Activated T-helper 1 cell treated with anti-CD3 and anti-CD28 coated beads, Interleukin-2, amount 50 U/mL, for 16 hours (primary cell): ENCODE data around the gene TRERF1.
"Not testable (repeated sequence)": the region's sequence is repeated elsewhere in the genome, so short reads cannot be mapped to it uniquely, and the experiment has no call there.

ENCODE experiments used
- DNase-seq, 2 donors: peaks; one replicate each; pipeline ENCODE4 v3.0.0-alpha.2; 2020; ENCODE audit warnings: low read depth in 1 of 2, low spot score in 1 of 2

The TRERF1 gene, protein sequence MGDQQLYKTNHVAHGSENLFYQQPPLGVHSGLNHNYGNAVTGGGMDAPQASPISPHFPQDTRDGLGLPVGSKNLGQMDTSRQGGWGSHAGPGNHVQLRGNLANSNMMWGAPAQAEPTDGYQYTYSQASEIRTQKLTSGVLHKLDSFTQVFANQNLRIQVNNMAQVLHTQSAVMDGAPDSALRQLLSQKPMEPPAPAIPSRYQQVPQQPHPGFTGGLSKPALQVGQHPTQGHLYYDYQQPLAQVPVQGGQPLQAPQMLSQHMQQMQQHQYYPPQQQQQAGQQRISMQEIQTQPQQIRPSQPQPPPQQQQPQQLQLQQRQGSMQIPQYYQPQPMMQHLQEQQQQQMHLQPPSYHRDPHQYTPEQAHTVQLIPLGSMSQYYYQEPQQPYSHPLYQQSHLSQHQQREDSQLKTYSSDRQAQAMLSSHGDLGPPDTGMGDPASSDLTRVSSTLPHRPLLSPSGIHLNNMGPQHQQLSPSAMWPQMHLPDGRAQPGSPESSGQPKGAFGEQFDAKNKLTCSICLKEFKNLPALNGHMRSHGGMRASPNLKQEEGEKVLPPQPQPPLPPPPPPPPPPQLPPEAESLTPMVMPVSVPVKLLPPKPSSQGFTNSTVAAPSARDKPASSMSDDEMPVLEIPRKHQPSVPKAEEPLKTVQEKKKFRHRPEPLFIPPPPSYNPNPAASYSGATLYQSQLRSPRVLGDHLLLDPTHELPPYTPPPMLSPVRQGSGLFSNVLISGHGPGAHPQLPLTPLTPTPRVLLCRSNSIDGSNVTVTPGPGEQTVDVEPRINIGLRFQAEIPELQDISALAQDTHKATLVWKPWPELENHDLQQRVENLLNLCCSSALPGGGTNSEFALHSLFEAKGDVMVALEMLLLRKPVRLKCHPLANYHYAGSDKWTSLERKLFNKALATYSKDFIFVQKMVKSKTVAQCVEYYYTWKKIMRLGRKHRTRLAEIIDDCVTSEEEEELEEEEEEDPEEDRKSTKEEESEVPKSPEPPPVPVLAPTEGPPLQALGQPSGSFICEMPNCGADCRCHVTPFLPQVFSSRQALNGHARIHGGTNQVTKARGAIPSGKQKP (N-terminal part only)

DNA sequence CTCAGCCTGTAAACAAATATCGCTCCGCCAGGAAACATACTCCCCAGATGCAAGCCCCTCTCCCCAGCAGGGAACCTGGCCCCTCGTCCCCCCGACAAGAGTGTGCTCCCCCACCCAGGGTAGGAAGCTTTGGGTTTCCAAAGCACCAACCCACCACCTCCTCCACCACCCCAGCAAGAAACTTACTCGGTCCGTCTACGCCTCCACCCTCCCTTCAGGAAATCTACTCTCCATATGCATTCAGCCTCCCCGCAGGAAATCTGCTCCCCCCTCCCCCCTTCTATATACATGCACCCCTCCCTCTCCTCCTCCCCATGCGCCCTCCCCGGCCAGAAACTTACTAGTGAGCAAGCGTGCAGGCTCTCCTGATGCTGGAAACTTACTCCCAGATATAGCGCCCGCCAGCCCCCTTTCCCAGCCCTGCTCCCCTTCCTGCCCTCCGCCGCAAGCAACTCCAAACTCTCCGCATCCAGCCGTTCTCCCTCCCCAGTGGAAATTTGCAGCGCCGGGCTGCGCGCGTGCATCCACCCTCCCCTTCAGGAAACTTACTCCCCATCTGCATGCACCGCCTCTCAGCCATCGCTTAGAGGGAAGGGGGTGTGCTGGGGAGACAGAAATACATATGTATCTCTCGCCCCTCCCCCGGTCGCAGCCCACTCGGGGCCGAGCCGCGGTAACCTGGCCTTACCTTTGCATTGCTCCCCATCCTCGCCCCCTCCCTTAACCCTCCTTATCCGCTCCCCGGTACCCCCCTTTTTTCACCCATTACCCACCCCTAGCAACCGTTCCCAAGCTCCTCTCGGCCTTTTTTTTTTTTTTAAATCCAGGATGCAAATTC is at the start of gene TRERF1:
Gene TRERF1 (minus strand): TSS at position 594 of the 838 bp plus-strand sequence. CDS start 182,336 bp downstream, outside the sequence.
- DNase-seq, result peak in 1 of 2 donors; percentile 21

DNA sequence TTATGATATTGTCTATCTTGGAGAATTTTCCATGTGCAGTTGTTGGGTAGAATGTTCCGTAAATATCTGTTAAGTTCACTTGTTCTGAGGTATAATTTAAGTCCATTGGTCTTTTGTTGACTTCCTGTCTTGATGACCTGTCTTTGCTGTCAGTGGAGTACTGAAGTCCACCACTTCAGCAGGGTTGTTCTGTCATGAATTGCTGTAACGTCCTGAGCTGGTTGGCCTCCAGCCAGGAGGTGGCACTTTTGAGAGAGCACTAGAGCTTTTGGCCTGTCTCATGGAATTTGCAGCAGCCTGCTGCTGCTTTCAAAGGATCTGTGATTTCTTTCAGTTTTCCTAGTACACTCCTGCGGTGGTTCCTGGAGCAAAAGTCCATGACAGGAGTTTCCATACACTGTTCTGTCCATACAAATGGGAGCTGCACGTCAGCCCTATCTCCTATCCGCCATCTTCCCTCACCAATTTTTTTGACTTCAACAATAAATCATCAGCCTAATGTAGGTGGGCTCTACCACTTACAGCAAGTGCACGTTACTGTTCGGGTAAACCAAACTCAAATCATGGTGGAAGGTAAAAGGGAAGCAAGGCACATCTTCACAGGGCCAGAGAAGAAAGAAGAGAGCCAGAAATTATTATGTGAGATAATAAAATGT is 46.9 kb upstream of the TRERF1 start:
- no peak for DNase-seq

DNA sequence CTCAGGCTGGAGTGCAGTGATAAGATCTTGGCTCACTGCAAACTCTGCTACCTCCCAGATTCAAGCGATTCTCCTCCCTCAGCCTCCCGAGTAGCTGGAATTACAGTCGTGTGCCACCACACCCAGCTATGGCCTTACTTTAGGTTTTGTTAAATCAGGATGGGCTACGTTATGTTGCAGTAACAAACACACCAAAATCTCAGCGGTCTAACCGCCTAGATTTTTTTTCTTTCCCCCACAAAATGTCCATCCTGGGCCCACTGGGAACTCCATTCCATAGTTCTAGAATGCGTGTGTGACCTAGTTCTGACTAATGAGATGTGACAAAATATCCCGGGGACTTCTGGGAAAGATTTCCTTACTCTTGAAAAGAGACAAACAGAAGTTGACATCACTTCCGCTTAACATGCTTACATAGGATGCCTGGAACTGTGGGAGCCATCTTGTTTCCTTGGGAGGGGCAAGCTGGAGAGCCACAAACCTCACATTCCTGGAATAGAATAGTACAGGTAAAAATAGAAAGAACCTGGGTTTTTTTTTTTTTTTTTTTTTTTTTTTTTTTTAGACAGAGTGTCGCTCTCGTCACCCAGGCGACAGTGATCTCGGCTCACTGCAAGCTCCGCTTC is 42.3 kb upstream of the TRERF1 start:
- DNase-seq, result no peak

DNA sequence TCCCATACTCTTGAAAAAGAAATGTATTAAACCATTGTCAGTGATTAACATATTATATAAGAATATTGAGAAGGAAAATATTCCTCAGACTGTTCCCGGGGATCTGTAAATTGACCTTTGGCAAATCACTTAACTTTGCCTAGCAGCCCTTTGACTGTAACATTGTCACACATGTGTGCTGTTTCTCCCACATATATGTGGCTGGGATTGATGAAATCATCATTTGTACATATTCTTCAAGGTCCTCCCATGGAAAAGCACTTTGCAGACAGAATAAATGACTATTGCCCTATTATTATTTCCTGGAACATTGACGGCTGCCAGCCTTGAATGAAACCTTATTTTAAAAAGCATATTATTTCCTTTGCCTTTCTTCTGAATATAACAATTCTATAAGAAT is 36.4 kb upstream of the TRERF1 start:
- DNase-seq, result no peak

DNA sequence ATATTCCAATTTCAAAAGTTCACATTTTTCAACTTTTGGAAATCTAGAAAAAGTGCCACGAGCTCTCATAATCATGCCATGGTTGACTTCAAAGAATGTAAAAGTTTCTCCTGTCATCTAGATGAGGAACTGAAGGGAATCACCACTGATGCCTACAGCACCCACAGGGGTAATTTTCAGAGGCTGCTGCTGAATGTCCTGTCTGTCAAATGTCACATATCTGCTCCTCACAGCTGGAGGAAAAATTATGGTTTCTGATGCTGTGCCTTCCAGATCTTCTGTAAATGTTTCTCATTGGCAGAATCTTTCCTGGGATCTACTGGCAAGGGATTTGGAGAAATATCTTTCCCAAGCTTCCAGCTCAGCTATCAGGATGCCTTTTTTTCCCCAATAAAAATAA is 32.5 kb upstream of the TRERF1 start:
- DNase-seq, result no peak

DNA sequence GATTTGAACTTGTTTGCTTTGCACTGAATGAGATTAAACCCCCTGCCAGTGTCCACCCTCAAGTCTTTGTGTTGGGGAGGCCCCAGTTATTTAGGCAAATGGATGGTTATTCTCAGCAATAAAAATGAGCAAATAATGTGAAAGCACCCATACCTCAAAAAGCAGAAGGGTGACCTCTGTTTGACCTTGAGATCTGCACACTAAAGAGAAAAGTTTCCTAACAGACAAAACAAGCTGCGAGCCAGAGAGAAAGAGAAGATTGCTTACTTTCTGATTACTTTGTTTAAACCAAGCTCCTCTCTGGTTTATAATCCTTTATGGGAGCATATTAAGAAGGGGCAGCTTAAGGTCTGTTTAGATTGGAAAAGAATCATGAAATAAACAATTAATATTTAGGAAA is 30.4 kb upstream of the TRERF1 start:
- no peak for DNase-seq

DNA sequence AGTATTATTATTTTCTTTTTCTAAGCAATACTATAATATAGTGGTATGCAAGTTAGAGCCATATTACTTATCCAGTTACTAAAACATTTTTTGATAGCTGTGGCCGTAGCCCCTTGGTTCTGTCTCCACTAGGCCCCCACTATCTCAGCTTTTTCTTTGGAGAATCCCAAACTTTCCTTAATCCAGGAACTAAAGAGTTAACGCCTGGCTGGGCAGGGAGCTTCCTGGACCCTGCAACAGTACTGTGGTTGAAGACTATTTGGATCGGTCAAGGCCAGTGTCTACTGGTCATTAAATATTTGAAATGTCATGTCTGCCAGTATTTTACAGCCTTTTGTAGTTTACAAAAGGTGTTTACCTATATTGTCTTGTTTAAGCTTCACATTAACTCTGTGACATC is 20.0 kb upstream of the TRERF1 start:
- no peak for DNase-seq

DNA sequence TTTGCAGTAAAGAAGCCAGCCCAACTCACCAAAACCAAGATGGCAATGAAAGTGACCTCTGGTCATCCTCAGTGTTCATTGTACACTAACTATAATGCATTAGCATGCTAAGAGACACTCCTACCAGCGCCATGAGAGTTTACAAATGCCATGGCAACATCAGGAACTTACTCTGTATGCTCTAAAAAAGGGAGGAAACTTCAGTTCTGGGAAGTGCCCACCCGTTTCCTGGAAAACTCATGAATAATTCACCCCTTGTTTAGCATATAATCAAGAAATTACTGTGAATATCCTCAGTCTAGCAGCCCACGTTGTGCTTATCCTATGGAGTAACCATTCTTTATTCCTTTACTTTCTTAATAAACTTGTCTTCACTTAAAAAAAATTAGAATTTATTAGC is 19.4 kb upstream of the TRERF1 start:
- DNase-seq, result no peak

DNA sequence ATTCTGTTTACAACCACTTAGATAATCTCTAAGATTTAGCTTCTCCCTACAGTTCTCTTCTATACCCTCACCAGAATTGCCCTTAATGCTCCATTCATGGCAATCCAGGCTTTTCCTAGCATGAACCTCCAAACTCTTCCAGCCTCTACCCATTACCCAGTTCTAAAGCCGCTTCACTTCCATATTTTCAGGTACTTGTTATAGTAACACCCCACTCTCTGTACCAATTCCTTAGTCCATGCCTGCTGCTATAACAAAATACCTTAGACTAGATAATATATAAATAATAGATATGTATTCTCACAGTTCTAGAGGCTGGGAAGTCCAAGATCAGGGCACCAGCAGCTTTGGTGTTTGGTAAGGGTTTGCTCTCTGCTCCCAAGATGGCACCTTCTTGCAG is 16.5 kb upstream of the TRERF1 start:
- DNase-seq, result no peak

DNA sequence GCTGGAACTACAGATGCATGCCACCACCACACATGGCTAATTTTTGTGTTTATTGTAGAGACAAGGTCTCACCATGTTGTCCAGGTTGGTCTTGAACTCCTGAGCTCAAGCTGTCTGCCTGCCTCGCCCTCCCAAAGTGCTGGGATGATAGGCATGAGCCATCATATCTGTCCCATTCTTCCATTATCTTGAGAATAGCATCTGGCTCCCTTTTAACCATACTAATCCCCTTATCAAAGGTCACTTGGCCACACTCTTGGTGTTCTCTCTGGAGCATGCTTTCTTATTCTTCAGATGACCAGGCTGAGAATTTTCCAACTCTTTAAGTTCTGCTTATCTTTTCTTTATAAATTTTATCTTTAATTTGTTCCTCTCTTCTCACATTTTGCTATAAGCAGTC is 15.9 kb upstream of the TRERF1 start:
- no peak for DNase-seq

DNA sequence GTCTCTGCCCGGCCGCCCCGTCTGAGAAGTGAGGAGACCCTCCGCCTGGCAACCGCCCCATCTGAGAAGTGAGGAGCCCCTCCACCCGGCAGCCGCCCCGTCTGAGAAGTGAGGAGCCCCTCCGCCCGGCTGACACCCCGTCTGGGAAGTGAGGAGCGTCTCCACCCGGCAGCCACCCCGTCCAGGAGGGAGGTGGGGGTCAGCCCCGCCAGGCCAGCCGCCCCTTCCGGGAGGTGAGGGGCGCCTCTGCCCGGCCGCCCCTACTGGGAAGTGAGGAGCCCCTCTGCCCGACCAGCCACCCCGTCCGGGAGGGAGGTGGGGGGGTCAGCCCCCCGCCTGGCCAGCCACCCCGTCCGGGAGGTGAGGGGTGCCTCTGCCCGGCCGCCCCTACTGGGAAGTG is 14.7 kb upstream of the TRERF1 start:
- DNase-seq, result not testable (repeated sequence)

DNA sequence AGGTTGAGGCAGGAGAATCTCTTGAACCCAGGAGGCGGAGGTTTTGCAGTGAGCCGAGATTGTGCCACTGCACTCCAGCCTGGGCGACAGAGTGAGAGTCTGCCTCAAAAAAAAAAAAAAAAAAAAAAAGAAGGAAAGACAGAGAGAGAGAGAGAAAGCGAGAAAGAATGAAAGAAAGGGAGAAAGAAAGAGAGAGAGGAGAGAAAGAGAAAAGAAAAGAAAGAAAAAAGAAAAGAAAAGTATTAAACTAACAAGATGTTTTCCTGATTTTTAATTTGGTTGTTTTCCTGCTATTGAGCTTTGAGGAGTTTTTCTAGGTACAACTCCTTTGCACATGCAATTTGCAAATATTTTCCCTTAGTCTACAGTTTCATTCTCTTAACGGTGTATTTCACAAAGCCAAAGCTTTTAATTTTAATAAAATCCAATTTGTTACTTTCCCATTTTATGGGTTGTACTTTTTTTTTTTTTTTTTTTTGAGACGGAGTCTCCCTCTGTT is 10.8 kb upstream of the TRERF1 start:
- DNase-seq, result no peak

DNA sequence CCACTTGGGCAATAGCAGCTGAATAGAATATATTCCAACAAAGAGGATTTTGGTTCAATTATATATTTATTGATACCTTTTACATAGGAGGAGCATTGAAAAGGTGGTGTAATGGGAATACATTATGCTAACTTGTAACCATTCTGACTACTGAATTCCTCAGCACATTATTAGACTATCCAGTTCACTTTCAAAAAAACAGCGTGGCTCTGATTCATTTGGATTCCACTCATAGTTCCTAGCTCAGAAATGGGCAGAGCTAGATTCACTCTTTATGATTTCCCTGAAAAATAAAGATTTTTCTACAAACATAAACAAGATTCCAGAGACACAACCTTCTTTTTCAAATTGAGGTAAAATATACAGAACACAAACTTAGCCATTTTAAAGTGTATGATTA is 9.2 kb upstream of the TRERF1 start:
- no peak for DNase-seq

DNA sequence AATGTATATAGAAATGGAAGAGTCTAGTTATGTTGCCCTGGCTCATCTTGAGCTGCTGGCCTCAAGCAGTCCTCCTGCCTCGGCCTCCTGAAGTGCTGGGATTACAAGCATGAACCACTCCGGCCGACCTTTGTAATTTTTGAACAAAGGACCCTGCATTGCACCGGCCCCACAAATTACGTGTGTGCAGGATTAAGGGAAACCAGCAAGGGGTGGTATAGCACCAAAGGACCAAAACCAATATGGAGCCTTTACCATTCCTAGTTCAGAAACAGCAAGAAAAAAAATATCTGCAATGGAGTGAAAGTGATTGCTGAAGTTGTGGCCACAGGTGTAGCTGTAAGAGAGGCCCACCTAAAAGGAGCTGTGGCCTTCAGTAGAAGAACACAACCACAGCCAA is 8.2 kb upstream of the TRERF1 start:
- DNase-seq, result no peak

DNA sequence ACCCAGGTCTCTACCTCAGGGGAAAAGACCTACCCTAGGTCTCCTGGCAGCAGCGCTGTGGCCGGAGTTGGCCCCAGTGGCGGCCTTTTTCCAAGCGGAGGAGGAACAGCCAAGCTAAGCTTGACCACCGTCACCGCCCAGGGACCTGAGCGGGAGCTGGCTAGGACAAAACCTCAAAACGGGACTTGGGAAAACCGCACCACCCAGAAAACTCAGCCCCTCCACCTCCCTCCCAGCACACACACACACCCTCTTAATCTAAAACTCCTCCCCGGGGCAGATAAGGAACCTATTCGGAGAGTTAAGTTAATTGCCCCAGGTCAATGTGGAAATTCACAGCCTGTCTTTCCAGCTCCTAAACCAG is 2.7 kb upstream of the TRERF1 start:
- DNase-seq, result no peak

DNA sequence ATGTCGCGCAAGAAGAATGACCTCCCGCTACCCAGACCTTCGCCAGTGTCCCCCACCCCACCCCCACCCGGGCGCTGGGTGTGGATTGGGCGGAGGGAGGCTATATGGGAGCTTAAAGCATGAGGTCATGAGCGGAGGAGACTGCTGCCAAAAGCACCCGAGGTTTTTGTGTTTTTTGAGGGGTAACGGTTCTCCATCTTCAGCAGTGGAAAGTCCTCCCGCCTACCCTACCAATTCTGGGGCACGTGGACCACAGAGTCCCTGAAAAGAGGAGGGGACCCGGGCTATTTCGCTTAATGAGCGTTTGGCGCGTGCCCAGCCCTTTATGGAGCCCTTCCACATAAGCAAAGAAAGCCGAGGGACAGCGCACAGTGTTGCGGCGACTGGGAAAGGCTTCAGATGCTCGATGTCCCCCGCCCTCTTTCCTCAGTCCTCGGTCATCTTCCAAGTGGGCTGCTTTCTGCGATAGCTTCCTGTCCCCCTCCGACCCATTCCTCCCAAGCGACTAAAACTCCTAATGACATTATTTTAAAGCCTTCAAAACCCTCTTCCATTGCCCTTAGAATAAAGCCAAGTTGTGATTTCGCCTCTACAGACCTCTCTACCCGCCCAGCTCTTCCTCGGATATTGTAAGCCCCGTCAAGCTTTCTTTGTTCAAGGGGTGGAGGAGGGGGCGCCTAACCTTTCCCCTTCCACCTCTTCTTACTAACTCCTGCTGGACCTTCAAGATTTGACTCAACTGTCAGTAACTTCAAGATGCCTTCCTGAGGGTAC is 2.1 kb upstream of the TRERF1 start:
- DNase-seq, result no peak

DNA sequence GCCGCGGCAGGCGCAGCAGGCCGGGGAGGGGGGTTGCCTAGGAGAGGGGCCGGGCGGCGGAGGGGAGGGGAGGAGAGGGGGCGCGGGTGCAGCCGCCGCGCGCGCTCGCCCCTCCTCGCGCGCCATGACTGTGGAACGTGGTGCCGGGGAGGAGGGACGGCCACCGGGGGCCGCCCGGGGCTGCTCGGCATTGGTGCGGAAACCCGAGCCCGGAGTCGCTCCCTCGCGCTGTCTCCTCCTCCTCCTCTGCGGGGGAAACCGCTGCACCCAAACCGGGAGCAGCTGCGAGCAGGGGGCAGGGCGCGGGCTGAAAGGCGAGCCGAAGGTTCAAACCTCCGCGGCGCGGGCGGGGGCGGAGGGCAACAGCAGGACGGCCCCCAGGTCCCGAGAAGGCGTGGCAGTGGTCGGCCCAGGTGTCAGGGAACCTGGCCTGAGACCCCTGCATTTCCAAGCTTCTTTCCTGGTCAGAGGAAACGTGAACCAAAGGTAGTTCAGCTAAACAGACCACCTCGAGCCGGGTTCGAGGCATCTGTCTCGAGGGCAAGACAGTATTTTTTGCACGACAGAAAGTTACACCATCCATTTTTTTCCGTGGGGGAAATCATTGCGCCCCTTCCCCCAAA is 1.4 kb upstream of the TRERF1 start:
- DNase-seq, result peak; percentile 48 to 64

DNA sequence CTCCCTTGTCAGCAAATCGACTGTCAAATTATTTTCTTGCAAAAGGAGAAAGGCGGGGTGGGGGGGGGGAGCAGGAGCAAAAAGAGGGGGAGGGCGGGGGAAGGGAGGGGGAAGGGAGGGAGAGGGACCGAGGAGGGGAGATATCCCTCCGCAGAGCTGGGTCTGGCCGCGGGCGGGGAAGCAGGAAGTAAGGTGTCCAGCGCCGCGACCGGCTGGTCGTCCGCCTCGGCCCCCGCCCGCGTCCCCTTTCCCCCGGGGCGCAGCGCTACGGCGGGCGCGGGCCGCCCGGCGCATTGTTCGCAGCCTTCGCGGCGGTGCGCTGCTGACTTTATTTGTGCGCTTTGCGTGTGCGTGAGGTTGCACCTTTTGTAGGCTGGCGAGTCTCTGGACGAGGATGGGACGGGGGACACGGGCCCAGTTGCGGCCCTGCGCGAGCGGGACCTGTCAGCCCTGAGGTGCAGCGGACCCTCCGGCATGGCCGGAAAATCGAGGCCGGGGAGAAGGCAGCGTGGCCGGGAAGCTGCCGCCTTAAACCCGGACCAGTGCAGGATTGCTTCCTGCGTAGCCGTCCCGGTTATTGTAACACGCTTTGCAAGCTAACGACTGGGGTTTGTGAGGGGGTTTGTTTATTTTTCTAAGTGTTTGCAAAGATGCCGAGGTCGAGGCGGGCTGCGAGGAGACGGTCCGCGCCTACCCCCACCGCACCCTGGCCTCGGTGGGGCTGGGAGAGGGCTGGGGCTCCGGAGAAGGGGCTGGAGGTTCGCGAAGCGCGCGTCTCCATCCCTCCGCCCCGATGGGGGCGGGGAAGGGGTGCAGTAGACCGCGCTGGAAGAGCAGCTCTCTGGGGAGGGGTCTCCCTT is 675 bp upstream of the TRERF1 start:
- DNase-seq, result peak; percentile 17 to 30
